ENCODE results near the gene VIM.

Gene VIM

DNA sequence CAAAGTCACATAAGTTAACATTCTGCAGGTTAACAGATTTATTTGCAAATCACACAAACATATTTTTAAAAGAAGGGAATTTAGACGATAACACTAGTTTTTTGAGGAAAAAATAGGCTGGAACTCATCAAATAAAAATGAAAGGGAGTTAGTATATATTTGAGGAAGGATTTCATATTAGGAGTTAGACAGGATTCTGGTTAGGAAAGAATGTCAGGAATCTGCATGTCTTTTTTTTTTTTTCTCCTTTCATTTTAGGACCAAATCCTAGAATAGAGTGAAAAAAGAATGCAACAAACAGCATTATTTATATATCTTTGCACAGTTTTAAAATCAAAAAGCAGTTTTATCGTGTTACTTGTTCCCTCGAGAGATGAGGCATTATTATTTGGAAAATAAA is 17.7 kb upstream of the VIM start:
- peaks cover 47 to 48% of the 10 kb centered on the region in 2 experiments for H3K4me1 ChIP-seq (ENCODE audit: control insufficient read depth in 1 of 2, insufficient read depth in 1 of 2, low read depth in 1 of 2, low read length in 1 of 2)
- no peaks in the 10 kb centered on the region for H3K36me3 ChIP-seq
- H3K4me3 ChIP-seq (ENCODE audit: low read depth in 1 of 2, low read length in 1 of 2) = no peak overlapping the region
- no peaks in the 10 kb centered on the region for H3K9me3 ChIP-seq
- no peaks in the 10 kb centered on the region for H3K27me3 ChIP-seq
- no peak overlapping the region for H3K27ac ChIP-seq
- TF ChIP-seq, protein P1, sequence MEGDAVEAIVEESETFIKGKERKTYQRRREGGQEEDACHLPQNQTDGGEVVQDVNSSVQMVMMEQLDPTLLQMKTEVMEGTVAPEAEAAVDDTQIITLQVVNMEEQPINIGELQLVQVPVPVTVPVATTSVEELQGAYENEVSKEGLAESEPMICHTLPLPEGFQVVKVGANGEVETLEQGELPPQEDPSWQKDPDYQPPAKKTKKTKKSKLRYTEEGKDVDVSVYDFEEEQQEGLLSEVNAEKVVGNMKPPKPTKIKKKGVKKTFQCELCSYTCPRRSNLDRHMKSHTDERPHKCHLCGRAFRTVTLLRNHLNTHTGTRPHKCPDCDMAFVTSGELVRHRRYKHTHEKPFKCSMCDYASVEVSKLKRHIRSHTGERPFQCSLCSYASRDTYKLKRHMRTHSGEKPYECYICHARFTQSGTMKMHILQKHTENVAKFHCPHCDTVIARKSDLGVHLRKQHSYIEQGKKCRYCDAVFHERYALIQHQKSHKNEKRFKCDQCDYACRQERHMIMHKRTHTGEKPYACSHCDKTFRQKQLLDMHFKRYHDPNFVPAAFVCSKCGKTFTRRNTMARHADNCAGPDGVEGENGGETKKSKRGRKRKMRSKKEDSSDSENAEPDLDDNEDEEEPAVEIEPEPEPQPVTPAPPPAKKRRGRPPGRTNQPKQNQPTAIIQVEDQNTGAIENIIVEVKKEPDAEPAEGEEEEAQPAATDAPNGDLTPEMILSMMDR (IDR thresholded peaks at IDR 0.05) = no peak

DNA sequence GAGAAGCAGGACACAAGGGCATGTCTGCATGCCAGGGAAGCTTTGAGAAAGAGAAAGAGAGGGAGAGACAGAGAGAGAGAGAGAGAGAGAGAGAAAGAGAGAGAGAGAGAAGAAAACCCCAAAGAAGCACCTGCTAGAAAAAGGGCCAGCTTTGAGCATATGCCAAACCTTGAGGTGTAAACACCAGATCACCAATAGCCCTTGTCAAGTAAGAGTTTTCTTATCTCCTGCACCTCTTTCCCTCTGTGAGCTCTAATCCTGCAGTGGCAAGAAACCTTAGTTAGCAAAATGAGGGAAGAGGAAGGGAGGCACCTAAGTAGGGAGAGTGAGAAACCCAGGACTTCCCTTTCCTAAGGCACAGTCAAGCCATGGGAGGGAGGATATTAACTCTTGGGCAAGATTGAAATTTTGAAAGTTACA is 15.2 kb upstream of the VIM start:
- Histone ChIP-seq H3K9me3 (no peaks in the 10 kb centered on the region), H3K27ac (peak overlapping the region; percentile 93)

DNA sequence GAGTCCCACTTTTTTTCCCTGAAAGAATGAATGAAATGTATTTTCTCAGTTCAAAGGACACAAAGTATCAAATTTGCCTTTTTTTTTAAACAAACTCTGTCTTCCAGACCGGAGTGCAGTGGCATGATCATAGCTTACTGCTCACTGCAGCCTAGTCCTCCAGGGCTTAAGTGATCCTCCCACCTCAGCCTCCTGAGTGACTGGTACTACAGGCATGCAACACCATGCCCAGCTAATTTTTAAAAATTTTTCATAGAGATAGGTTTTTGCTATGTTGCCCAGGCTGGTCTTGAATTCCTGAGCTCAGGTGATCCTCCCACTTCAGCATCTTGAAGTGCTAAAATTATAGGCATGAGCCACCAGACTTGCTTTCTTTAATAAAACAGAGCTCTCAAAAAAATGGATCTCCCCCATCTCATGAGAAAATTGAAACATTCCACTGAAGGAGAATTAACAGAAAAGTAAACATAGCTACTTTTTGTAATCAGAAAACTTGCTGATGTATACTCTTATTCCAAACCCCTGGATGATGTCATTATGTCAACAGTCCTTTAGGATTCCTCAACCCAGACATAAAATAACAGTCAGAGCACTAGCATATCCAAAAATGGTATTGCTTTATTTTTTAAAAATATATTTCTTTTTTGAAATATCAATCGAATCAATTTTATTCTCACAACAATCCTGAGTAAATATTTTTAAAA is 14.2 kb upstream of the VIM start:
- Histone ChIP-seq H3K4me1 (ENCODE audit: control insufficient read depth in 1 of 2, insufficient read depth in 1 of 2, low read depth in 1 of 2, low read length in 1 of 2) (peaks cover 68 to 69% of the 10 kb centered on the region in 2 experiments), H3K27ac (peak overlapping the region; percentile 93), H3K36me3 (no peaks in the 10 kb centered on the region), H3K9me3 (no peaks in the 10 kb centered on the region), H3K27me3 (no peaks in the 10 kb centered on the region), H3K4me3 (ENCODE audit: low read depth in 1 of 2, low read length in 1 of 2) (peak overlapping the region in 1 of 2 experiments; percentile 50)
- TF ChIP-seq, protein P1 (IDR thresholded peaks at IDR 0.05) = no peak

More for the DNA sequence above, 15.2 kb upstream of the VIM start:
- TF ChIP-seq, protein P1 (IDR thresholded peaks at IDR 0.05) = no peak
- Histone ChIP-seq H3K27me3 (no peaks in the 10 kb centered on the region), H3K4me3 (ENCODE audit: low read depth in 1 of 2, low read length in 1 of 2) (peak overlapping the region; percentile 26 to 28), H3K4me1 (ENCODE audit: control insufficient read depth in 1 of 2, insufficient read depth in 1 of 2, low read depth in 1 of 2, low read length in 1 of 2) (peaks cover 65 to 68% of the 10 kb centered on the region in 2 experiments), H3K36me3 (no peaks in the 10 kb centered on the region)

DNA sequence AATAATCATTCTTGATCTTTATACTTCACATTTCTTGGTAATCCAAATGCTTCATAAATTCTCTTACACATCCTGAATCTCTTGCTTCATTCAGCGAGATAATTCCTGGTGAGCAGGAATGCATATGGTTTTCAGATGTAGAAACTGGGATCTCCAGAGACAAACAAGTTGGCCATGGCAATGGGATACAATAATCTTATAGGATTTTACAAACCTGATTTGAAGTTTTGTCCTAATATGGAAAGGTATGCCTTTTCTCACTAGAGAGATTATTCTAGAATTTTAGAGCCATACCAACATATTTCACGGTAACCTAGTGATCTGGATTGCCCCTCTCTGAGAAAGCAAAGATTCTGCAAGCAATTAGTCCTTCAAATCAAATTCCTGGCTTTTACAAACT is 13.5 kb upstream of the VIM start:
- peak overlapping the region; percentile 48 to 50 for H3K4me3 ChIP-seq (ENCODE audit: low read depth in 1 of 2, low read length in 1 of 2)

DNA sequence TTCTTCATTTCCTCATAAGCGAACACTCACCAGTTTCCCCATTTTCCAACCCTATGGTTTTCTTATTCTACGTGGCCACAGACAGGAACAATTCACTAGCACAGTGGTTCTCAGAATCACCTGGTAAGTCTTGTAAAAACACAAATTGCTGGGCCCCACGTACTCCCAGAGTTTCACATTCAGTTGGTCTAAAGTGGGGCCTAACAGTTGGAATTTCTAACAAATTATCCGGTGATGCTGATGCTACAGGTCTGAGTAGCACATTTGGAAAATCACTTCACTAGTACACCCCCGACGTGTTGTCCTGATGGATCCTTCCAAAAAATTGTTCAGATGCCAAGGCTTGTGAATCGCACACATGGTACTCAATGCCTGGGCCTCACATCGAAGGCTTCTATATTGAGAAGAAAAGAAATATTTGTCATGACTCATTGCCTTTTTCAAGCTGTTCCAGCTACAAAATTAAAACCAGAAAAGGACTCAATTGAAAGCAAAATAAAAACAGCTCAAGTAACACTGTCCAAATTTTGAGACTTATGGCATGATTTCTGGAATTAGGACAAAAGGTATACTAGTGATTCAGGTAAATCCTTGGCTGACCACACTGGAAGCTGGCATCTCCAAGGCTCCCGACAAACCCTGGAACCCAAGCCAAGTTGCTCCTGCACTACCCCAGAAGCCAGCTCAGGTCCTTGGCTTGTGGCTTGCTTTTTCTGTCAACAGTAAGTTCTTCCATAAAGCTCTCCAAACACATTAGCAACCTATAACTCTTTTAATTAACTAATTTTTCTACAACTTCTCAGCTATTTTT is 12.9 kb upstream of the VIM start:
- H3K36me3 ChIP-seq = no peaks in the 10 kb centered on the region
- H3K4me1 ChIP-seq (ENCODE audit: control insufficient read depth in 1 of 2, insufficient read depth in 1 of 2, low read depth in 1 of 2, low read length in 1 of 2) = peaks cover 67 to 68% of the 10 kb centered on the region in 2 experiments
- H3K27ac ChIP-seq = peak overlapping the region; percentile 93
- TF ChIP-seq, protein P1 (IDR thresholded peaks at IDR 0.05) = no peak
- H3K4me3 ChIP-seq (ENCODE audit: low read depth in 1 of 2, low read length in 1 of 2) = peak overlapping the region; percentile 48 to 50
- no peaks in the 10 kb centered on the region for H3K27me3 ChIP-seq
- H3K9me3 ChIP-seq = no peaks in the 10 kb centered on the region

More for the DNA sequence above, 13.5 kb upstream of the VIM start:
- Histone ChIP-seq H3K27ac (peak overlapping the region; percentile 93), H3K27me3 (no peaks in the 10 kb centered on the region), H3K4me1 (ENCODE audit: control insufficient read depth in 1 of 2, insufficient read depth in 1 of 2, low read depth in 1 of 2, low read length in 1 of 2) (peaks cover 67 to 68% of the 10 kb centered on the region in 2 experiments), H3K36me3 (no peaks in the 10 kb centered on the region), H3K9me3 (no peaks in the 10 kb centered on the region)
- TF ChIP-seq, protein P1 (IDR thresholded peaks at IDR 0.05) = no peak

Measured in neutrophil (primary cell).